GM23338 (cell line): ENCODE measurements around the gene OR2T8.

Source experiments
- CREB1 ChIP-seq: fragments of 250-450 bp; sonication (Bioruptor Pico); IDR thresholded peaks from 2 replicates; pipeline ENCODE4 v1.5.0; 2020; ENCODE audit warnings: low read depth, mild to moderate bottlenecking, moderate library complexity
- EZH2 ChIP-seq: fragments of 200-600 bp; sonication (generic); IDR thresholded peaks from one replicate; pipeline ENCODE4 v1.8.0; 2017; ENCODE audit warnings: antibody characterized with exemption, mild to moderate bottlenecking, low read depth; ENCODE audit not compliant: unreplicated experiment
- JUNB ChIP-seq: IDR thresholded peaks from one replicate; pipeline ENCODE4 v1.6.1; 2016; ENCODE audit warnings: antibody characterized with exemption; ENCODE audit not compliant: unreplicated experiment
- POLR2AphosphoS5 ChIP-seq: IDR thresholded peaks from 2 replicates; pipeline ENCODE4 v1.6.1; 2016; ENCODE audit warnings: antibody characterized with exemption, low read depth
- STAT1 ChIP-seq: IDR thresholded peaks from one replicate; pipeline ENCODE4 v1.6.1; 2016; ENCODE audit warnings: antibody characterized with exemption; ENCODE audit not compliant: unreplicated experiment
- TF ChIP-seq, protein P1 (sequence below), 2 experiments: fragments of 200-600 bp in 1 of 2; sonication (generic) in 1 of 2; conservative IDR thresholded peaks; 2 replicates each; pipeline versions ENCODE4 v1.5.1 to v1.6.1; 2016 to 2017; ENCODE audit warnings: antibody characterized with exemption in 2 of 2, low read depth in 2 of 2, mild to moderate bottlenecking in 2 of 2, moderate library complexity in 1 of 2
- TF ChIP-seq, protein P2 (sequence below): IDR thresholded peaks from one replicate; pipeline ENCODE4 v1.6.1; 2018; ENCODE audit warnings: antibody characterized with exemption; ENCODE audit not compliant: unreplicated experiment
- TF ChIP-seq, protein P3 (sequence below): fragments of 250-450 bp; sonication (Bioruptor Pico); IDR thresholded peaks from 2 replicates; pipeline ENCODE4 v1.5.0; 2020; ENCODE audit warnings: mild to moderate bottlenecking, moderate library complexity

DNA sequence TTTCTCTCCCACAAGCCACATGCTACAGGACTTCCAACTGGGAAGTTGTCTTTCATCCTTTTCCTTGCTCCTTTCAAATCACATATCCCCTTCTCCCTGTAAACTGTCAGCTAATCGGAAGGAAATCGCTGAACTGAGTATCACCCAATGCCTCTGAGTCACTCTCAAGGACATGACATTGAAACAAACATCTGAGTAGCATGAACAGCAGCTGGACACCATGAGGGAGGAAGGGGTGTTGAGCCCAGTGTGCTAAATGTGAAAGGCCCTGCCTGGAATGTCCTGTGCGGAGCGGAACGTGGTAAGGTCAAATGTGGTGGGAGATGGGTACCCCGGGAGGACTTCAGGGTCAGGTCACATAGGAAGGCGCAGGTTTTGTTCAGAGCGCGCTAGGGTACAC lies 4.8 kb downstream of the OR2T8 start, which contains the start of gene OR2AJ1:
- TF ChIP-seq, protein P1, sequence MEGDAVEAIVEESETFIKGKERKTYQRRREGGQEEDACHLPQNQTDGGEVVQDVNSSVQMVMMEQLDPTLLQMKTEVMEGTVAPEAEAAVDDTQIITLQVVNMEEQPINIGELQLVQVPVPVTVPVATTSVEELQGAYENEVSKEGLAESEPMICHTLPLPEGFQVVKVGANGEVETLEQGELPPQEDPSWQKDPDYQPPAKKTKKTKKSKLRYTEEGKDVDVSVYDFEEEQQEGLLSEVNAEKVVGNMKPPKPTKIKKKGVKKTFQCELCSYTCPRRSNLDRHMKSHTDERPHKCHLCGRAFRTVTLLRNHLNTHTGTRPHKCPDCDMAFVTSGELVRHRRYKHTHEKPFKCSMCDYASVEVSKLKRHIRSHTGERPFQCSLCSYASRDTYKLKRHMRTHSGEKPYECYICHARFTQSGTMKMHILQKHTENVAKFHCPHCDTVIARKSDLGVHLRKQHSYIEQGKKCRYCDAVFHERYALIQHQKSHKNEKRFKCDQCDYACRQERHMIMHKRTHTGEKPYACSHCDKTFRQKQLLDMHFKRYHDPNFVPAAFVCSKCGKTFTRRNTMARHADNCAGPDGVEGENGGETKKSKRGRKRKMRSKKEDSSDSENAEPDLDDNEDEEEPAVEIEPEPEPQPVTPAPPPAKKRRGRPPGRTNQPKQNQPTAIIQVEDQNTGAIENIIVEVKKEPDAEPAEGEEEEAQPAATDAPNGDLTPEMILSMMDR (conservative IDR thresholded peaks at IDR 0.05; ENCODE audit: low read depth in 2 of 2), result no peak
- TF ChIP-seq, protein P2, sequence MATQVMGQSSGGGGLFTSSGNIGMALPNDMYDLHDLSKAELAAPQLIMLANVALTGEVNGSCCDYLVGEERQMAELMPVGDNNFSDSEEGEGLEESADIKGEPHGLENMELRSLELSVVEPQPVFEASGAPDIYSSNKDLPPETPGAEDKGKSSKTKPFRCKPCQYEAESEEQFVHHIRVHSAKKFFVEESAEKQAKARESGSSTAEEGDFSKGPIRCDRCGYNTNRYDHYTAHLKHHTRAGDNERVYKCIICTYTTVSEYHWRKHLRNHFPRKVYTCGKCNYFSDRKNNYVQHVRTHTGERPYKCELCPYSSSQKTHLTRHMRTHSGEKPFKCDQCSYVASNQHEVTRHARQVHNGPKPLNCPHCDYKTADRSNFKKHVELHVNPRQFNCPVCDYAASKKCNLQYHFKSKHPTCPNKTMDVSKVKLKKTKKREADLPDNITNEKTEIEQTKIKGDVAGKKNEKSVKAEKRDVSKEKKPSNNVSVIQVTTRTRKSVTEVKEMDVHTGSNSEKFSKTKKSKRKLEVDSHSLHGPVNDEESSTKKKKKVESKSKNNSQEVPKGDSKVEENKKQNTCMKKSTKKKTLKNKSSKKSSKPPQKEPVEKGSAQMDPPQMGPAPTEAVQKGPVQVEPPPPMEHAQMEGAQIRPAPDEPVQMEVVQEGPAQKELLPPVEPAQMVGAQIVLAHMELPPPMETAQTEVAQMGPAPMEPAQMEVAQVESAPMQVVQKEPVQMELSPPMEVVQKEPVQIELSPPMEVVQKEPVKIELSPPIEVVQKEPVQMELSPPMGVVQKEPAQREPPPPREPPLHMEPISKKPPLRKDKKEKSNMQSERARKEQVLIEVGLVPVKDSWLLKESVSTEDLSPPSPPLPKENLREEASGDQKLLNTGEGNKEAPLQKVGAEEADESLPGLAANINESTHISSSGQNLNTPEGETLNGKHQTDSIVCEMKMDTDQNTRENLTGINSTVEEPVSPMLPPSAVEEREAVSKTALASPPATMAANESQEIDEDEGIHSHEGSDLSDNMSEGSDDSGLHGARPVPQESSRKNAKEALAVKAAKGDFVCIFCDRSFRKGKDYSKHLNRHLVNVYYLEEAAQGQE, result no peak
- TF ChIP-seq EZH2 (no peak), JUNB (no peak), POLR2AphosphoS5 (no peak), STAT1 (no peak), CREB1 (CRISPR knock-in tag) (no peak)
- TF ChIP-seq, protein P3, sequence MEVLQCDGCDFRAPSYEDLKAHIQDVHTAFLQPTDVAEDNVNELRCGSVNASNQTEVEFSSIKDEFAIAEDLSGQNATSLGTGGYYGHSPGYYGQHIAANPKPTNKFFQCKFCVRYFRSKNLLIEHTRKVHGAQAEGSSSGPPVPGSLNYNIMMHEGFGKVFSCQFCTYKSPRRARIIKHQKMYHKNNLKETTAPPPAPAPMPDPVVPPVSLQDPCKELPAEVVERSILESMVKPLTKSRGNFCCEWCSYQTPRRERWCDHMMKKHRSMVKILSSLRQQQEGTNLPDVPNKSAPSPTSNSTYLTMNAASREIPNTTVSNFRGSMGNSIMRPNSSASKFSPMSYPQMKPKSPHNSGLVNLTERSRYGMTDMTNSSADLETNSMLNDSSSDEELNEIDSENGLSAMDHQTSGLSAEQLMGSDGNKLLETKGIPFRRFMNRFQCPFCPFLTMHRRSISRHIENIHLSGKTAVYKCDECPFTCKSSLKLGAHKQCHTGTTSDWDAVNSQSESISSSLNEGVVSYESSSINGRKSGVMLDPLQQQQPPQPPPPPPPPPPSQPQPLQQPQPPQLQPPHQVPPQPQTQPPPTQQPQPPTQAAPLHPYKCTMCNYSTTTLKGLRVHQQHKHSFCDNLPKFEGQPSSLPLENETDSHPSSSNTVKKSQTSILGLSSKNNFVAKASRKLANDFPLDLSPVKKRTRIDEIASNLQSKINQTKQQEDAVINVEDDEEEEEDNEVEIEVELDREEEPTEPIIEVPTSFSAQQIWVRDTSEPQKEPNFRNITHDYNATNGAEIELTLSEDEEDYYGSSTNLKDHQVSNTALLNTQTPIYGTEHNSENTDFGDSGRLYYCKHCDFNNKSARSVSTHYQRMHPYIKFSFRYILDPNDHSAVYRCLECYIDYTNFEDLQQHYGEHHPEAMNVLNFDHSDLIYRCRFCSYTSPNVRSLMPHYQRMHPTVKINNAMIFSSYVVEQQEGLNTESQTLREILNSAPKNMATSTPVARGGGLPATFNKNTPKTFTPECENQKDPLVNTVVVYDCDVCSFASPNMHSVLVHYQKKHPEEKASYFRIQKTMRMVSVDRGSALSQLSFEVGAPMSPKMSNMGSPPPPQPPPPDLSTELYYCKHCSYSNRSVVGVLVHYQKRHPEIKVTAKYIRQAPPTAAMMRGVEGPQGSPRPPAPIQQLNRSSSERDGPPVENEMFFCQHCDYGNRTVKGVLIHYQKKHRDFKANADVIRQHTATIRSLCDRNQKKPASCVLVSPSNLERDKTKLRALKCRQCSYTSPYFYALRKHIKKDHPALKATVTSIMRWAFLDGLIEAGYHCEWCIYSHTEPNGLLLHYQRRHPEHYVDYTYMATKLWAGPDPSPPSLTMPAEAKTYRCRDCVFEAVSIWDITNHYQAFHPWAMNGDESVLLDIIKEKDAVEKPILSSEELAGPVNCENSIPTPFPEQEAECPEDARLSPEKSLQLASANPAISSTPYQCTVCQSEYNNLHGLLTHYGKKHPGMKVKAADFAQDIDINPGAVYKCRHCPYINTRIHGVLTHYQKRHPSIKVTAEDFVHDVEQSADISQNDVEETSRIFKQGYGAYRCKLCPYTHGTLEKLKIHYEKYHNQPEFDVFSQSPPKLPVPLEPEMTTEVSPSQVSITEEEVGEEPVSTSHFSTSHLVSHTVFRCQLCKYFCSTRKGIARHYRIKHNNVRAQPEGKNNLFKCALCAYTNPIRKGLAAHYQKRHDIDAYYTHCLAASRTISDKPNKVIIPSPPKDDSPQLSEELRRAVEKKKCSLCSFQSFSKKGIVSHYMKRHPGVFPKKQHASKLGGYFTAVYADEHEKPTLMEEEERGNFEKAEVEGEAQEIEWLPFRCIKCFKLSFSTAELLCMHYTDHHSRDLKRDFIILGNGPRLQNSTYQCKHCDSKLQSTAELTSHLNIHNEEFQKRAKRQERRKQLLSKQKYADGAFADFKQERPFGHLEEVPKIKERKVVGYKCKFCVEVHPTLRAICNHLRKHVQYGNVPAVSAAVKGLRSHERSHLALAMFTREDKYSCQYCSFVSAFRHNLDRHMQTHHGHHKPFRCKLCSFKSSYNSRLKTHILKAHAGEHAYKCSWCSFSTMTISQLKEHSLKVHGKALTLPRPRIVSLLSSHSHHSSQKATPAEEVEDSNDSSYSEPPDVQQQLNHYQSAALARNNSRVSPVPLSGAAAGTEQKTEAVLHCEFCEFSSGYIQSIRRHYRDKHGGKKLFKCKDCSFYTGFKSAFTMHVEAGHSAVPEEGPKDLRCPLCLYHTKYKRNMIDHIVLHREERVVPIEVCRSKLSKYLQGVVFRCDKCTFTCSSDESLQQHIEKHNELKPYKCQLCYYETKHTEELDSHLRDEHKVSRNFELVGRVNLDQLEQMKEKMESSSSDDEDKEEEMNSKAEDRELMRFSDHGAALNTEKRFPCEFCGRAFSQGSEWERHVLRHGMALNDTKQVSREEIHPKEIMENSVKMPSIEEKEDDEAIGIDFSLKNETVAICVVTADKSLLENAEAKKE (CRISPR knock-in tag), result no peak
